Right lung (tissue), 5 donors: Measurements from ENCODE around the gene LILRB1. TPM values are rescaled to one million over a fixed set of nuclear protein-coding genes. Genes with fewer than 3 reads are reported as not detected.
"Not testable (repeated sequence)": the region's sequence is repeated elsewhere in the genome, so short reads cannot be mapped to it uniquely, and the experiment has no call there.

Experiments
- DNase-seq, 2 donors: peaks; one replicate each; pipeline ENCODE4 v3.0.0-alpha.2; 2013
- polyA plus RNA-seq, 5 donors: library from polyadenylated mRNA; unstranded; fragments of 120-200 nt; gene quantifications; one replicate each; pipeline versions ENCODE4 v1.2.1 to v1.2.3, GENCODE V29; 2013; ENCODE audit warnings: inconsistent platforms in 1 of 5, low replicate concordance in 1 of 5; ENCODE audit not compliant: insufficient read length in 5 of 5, insufficient read depth in 1 of 5

The LILRB1 gene
- polyA plus RNA-seq, 5 donors: 1.3 to 2.1 (median 1.7) TPM

DNA sequence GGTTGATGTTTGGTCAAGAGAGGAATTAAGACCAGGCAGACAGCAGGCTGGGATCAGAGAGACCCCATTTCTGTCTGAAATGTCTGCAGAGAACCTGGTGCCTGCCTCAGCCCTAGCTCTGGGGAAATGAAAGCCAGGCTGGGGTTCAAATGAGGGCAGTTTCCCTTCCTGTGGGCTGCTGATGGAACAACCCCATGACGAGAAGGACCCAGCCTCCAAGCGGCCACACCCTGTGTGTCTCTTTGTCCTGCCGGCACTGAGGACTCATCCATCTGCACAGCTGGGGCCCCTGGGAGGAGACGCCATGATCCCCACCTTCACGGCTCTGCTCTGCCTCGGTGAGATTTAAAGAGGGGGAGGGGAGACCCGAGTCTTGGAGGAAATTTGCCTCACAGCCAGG lies 32.4 kb downstream of the LILRB1 start, which contains the start of gene LILRB4:
TSS of gene LILRB4 (plus strand) at position 256 of the 400 bp plus-strand sequence. CDS start at position 305, 49 bp downstream.
- DNase-seq: no peak

GRCh38 chr19:54665530-54665929 lies 35.2 kb downstream of the LILRB1 start:
- no peak for DNase-seq

- DNase-seq: no peak
These were observed 36.9 kb downstream of the LILRB1 start for GRCh38 chr19:54667217-54667616.

DNA sequence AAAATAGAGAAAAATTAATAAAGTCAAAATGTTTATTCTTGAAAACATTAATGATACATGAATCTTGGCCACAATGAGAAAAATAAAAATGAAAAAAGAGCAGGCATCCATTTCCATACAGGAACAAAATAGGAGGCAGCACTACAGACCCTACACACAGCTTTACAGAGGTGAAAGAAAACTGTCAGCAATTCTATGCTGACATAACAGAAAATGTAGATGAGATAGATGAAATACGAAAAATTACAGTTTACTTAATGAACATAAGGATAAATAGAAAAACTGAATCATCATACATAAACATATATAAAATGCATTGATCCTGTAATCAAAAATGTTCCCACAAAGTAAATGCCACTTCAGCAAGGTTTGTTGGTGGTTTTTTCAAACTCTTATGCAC lies 38.1 kb downstream of the LILRB1 start:
- no peak for DNase-seq

GRCh38 chr19:54670576-54671357 lies 40.5 kb downstream of the LILRB1 start:
- DNase-seq: no peak

GRCh38 chr19:54673222-54673621 lies 42.9 kb downstream of the LILRB1 start:
- DNase-seq: no peak

DNA sequence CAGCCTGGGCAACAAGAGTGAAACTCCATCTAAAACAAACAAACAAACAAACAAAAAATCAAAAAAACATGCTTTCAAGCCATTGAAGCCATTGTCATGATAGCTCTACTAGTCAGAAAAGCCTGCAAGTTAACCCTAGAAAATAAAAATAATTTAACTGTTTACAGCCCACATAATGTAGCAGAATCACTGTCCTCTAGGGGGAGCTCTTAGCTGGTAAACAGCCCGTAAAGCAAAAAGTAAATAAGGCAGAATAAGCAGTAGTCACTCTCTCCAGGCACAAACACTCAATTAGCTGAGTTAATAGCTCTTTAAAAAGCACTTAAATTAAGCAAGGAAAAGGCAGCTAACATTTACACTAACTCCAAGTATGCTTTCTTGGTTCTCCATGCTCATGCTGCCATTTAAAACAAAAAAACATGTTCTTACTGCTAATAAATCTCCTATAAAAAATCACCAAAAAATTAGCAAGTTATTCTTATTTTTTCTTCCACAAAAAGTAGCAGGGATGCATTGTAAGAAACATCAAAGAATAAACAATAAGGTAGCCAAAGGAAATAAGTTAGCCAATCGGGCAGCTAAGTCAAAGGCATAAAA lies 43.8 kb downstream of the LILRB1 start:
- DNase-seq: no peak

GRCh38 chr19:54676210-54676834 lies 46.0 kb downstream of the LILRB1 start:
- peak; percentile 2 to 16 for DNase-seq

- DNase-seq: no peak
These were observed 46.9 kb downstream of the LILRB1 start for GRCh38 chr19:54677217-54677616.

- not testable (repeated sequence) for DNase-seq
These were observed 51.3 kb downstream of the LILRB1 start for GRCh38 chr19:54681596-54681995.

GRCh38 chr19:54682306-54682856 lies 52.1 kb downstream of the LILRB1 start:
- DNase-seq: no peak

DNA sequence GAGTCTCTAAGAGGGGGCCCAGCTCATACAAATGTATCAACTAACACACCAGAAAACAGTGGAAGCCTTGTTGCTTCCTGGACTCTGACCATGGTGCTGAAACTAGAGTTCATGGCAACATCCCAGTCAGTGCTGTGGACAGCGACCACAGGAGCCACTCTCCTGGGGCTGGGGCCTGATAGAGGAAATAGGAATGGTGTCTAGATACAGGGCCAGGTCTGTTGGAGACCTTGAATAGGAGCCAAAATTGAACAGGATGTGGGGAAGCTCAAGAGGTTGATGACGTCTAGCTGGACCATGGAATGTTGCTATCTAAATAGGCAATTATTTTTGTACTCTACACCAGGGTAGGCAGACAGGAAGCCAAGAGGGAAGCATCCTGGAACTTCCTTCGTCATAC lies 54.2 kb downstream of the LILRB1 start:
- peak in 1 of 2 donors; percentile 31 for DNase-seq

Other genes with a start within 250 kb of the LILRB1 start
- gene TTYH1, start 215.0 kb upstream of the LILRB1 start, polyA plus RNA-seq: 10 to 100 TPM in 1 of 5 donors, 1 to 10 TPM in 4; 2.9 to 11.7 (median 4.0) TPM
- 100 to 1,000 TPM; 109 to 225 (median 164) TPM for gene LENG8, start 181.3 kb upstream of the LILRB1 start, polyA plus RNA-seq
- gene LENG9, start 166.7 kb upstream of the LILRB1 start, polyA plus RNA-seq: 1 to 10 TPM; 2.9 to 7.7 (median 3.4) TPM
- gene CDC42EP5, start 157.2 kb upstream of the LILRB1 start, polyA plus RNA-seq: 10 to 100 TPM; 25.8 to 76.8 (median 34.3) TPM
- gene LAIR2, start 127.7 kb upstream of the LILRB1 start, polyA plus RNA-seq: 1 to 10 TPM in 1 of 5 donors, under 1 TPM in 1, not detected in 3; 0.38 to 1.6 TPM
- gene LILRA2, start 56.7 kb upstream of the LILRB1 start, polyA plus RNA-seq: 1 to 10 TPM in 2 of 5 donors, under 1 TPM in 3; 0.76 to 1.7 (median 0.96) TPM
- gene LILRA1, start 36.9 kb upstream of the LILRB1 start, polyA plus RNA-seq: under 1 TPM; 0.22 to 0.54 (median 0.41) TPM
- gene LILRB4, start 32.5 kb downstream of the LILRB1 start, polyA plus RNA-seq: 1 to 10 TPM; 1.1 to 1.7 (median 1.4) TPM
- not detected for gene KIR3DL3, start 94.0 kb downstream of the LILRB1 start, polyA plus RNA-seq
- under 1 TPM in 4 of 5 donors, not detected in 1; 0.16 to 0.35 (median 0.18) TPM for gene KIR2DL3, start 108.0 kb downstream of the LILRB1 start, polyA plus RNA-seq
- gene KIR2DL1, start 139.3 kb downstream of the LILRB1 start, polyA plus RNA-seq: under 1 TPM in 4 of 5 donors, not detected in 1; 0.13 to 0.26 (median 0.18) TPM
- gene KIR2DL4, start 173.1 kb downstream of the LILRB1 start, polyA plus RNA-seq: under 1 TPM in 1 of 5 donors, not detected in 4; 0.09 TPM
- gene KIR3DL1, start 186.0 kb downstream of the LILRB1 start, polyA plus RNA-seq: under 1 TPM in 3 of 5 donors, not detected in 2; 0.12 to 0.16 (median 0.13) TPM
- gene KIR2DS4, start 202.2 kb downstream of the LILRB1 start, polyA plus RNA-seq: under 1 TPM in 3 of 5 donors, not detected in 2; 0.10 to 0.47 (median 0.19) TPM
- not detected for gene KIR3DL2, start 220.0 kb downstream of the LILRB1 start, polyA plus RNA-seq
- gene FCAR, start 243.8 kb downstream of the LILRB1 start, polyA plus RNA-seq: under 1 TPM; 0.35 to 0.73 (median 0.60) TPM